GM10248 (cell line): Measurements from ENCODE around the gene DDX5.

Source experiments
- CTCF ChIA-PET: fragments of 300-600 bp; sonication (Branson Sonifier 250); formaldehyde crosslinking; extraction: SDS; loops from one replicate; lab custom pipeline; 2021; ENCODE audit warnings: antibody characterized with exemption; lab: Yijun Ruan, JAX
- POLR2A ChIA-PET: fragments of 350-650 bp; sonication (Branson Sonifier 250); formaldehyde crosslinking; extraction: SDS; loops from one replicate; lab custom pipeline; 2020; ENCODE audit warnings: antibody characterized with exemption; lab: Yijun Ruan, JAX
- DNase-seq: peaks from one replicate; pipeline ENCODE4 v3.0.0; 2012; ENCODE audit errors: extremely low spot score
- CTCF ChIP-seq: IDR thresholded peaks from 2 replicates; pipeline ENCODE4 v1.5.1; 2012; ENCODE audit warnings: mild to moderate bottlenecking, low read depth; ENCODE audit errors: extremely low read depth, missing control alignments, control extremely low read depth

The DDX5 gene

GRCh38 chr17:64534187-64534586 is 28.1 kb upstream of the DDX5 start:
- ChIA-PET POLR2A (no interaction called here), CTCF (interaction anchor here (0.7 to 2.2 kb wide), 5 partner anchors 11 to 153 kb away, joined by 3 to 8 read pairs (median 3); no protein-coding TSS in a partner anchor)
- no peak for TF ChIP-seq CTCF
- no peak for DNase-seq

- ChIA-PET CTCF (interaction anchor here (0.7 to 2.2 kb wide), 8 partner anchors 11 to 152 kb away, joined by 3 to 8 read pairs (median 3); no protein-coding TSS in a partner anchor), POLR2A (no interaction called here)
- no peak for TF ChIP-seq CTCF
- DNase-seq: no peak
Measured at GRCh38 chr17:64533784-64534183, 27.7 kb upstream of the DDX5 start.

- TF ChIP-seq CTCF: no peak
- no peak for DNase-seq
- POLR2A ChIA-PET: no interaction called here
- CTCF ChIA-PET: interaction anchor here (1.0 to 2.8 kb wide), 7 partner anchors 9 to 117 kb away, joined by 3 to 8 read pairs (median 4); no protein-coding TSS in a partner anchor
Measured at GRCh38 chr17:64532409-64532808, 26.3 kb upstream of the DDX5 start.

GRCh38 chr17:64531955-64532371 is 25.9 kb upstream of the DDX5 start:
- no peak for DNase-seq
- ChIA-PET POLR2A (no interaction called here), CTCF (interaction anchor here (1.0 to 2.8 kb wide), 4 partner anchors 9 to 24 kb away, joined by 3 to 8 read pairs (median 7); no protein-coding TSS in a partner anchor)
- no peak for TF ChIP-seq CTCF

GRCh38 chr17:64529221-64529620 is 23.1 kb upstream of the DDX5 start:
- TF ChIP-seq CTCF: no peak
- no peak for DNase-seq
- CTCF ChIA-PET: no interaction called here
- POLR2A ChIA-PET: no interaction called here

GRCh38 chr17:64527914-64528313 is 21.8 kb upstream of the DDX5 start:
- ChIA-PET CTCF (interaction anchor here (1.1 to 2.3 kb wide), 4 partner anchors 10 to 42 kb away, joined by 3 to 5 read pairs (median 3); no protein-coding TSS in a partner anchor), POLR2A (no interaction called here)
- DNase-seq: no peak

More at GRCh38 chr17:64527914-64528313, 21.8 kb upstream of the DDX5 start:
- no peak for TF ChIP-seq CTCF
